B cell (primary cell): ENCODE results near the gene L3MBTL1. TPM values are rescaled to one million over a fixed set of nuclear protein-coding genes. Genes with fewer than 3 reads are reported as not detected.

ENCODE experiments used
- ATAC-seq: fragments of 200-7000 bp; cut with Tn5 transposase; one replicate; pipeline ENCODE4 v1.10.0; 2021; ENCODE audit warnings: low read depth, mild to moderate bottlenecking, moderate number of reproducible peaks, moderate library complexity
- CTCF ChIA-PET: fragments of 350-600 bp; sonication (Branson Sonifier 250); formaldehyde crosslinking; loops from one replicate; lab custom pipeline; 2021; ENCODE audit warnings: antibody characterized with exemption, inconsistent platforms; lab: Charles Lee
- POLR2A ChIA-PET: fragments of 350-600 bp; sonication (Branson Sonifier 250); formaldehyde crosslinking; loops from one replicate; lab custom pipeline; 2021; ENCODE audit warnings: antibody characterized with exemption; lab: Charles Lee
- DNase-seq: peaks from one replicate; pipeline ENCODE4 v3.0.0; 2013
- H2AFZ ChIP-seq: 2 replicates; pipeline ENCODE4 v1.6.1; 2012; ENCODE audit warnings: mild to moderate bottlenecking, low read depth, low read length; ENCODE audit not compliant: insufficient read depth, poor library complexity, severe bottlenecking
- H3K27ac ChIP-seq, 2 donors: 1 replicate in 1 of 2; 2 replicates in 1 of 2; pipeline ENCODE4 v1.5.1; 2012 to 2013; ENCODE audit warnings: low read length in 2 of 2, mild to moderate bottlenecking in 2 of 2, moderate library complexity in 1 of 2
- H3K27me3 ChIP-seq, 4 experiments: fragments of 200-600 bp in 1 of 4; sonication (generic) in 1 of 4; replicated peaks in 1 of 4; 1 replicate in 2 of 4; 2 replicates in 2 of 4; pipeline versions ENCODE4 v1.6.1 to v1.7.0; 2013 to 2016; ENCODE audit warnings: low read length in 3 of 4, mild to moderate bottlenecking in 2 of 4, mixed read lengths in 1 of 4, moderate library complexity in 1 of 4; ENCODE audit not compliant: insufficient read depth in 4 of 4, control insufficient read depth in 3 of 4; ENCODE audit errors: control extremely low read depth in 1 of 4
- H3K36me3 ChIP-seq, 2 experiments: replicated peaks in 1 of 2; 1 replicate in 1 of 2; 2 replicates in 1 of 2; pipeline versions ENCODE4 v1.6.1 to v1.7.1; 2013; ENCODE audit warnings: low read length in 1 of 2; ENCODE audit not compliant: insufficient read depth in 2 of 2, control insufficient read depth in 1 of 2; ENCODE audit errors: control extremely low read depth in 1 of 2, extremely low read depth in 1 of 2
- H3K4me1 ChIP-seq, 2 donors: fragments of 200-600 bp in 1 of 2; sonication (generic) in 1 of 2; 1 replicate in 1 of 2; 2 replicates in 1 of 2; pipeline versions ENCODE4 v1.5.1 to v1.6.1; 2013 to 2017; ENCODE audit warnings: low read length in 2 of 2; ENCODE audit not compliant: control insufficient read depth in 2 of 2, insufficient read depth in 2 of 2
- H3K4me2 ChIP-seq: replicated peaks from 2 replicates; pipeline ENCODE3; 2012; ENCODE audit warnings: mild to moderate bottlenecking, low read depth, low read length; ENCODE audit not compliant: poor library complexity, severe bottlenecking
- H3K4me3 ChIP-seq, 5 experiments: fragments of 200-600 bp in 1 of 5; sonication (generic) in 1 of 5; 1 replicate in 3 of 5; 2 replicates in 2 of 5; pipeline versions ENCODE4 v1.5.1 to v1.7.0; 2011 to 2016; ENCODE audit warnings: low read length in 4 of 5, mild to moderate bottlenecking in 4 of 5, low read depth in 2 of 5, control low read depth in 1 of 5, moderate library complexity in 1 of 5; ENCODE audit not compliant: insufficient read depth in 1 of 5; ENCODE audit errors: control extremely low read depth in 1 of 5, extremely low read depth in 1 of 5
- H3K79me2 ChIP-seq: fragments of 200-600 bp; sonication (generic); one replicate; pipeline ENCODE4 v1.6.0; 2016; ENCODE audit warnings: low read length; ENCODE audit not compliant: control insufficient read depth, insufficient read depth
- H3K9ac ChIP-seq: fragments of 200-600 bp; sonication (generic); 2 replicates; pipeline ENCODE4 v1.6.1; 2017; ENCODE audit warnings: mild to moderate bottlenecking, low read length, moderate library complexity
- H3K9me3 ChIP-seq, 3 donors: one replicate each; pipeline versions ENCODE4 v1.6.1 to v1.7.1; 2013; ENCODE audit warnings: low read length in 2 of 3; ENCODE audit not compliant: control insufficient read depth in 2 of 3, insufficient read depth in 1 of 3; ENCODE audit errors: control extremely low read depth in 1 of 3
- H4K20me1 ChIP-seq: 2 replicates; pipeline ENCODE4 v1.6.0; 2012; ENCODE audit warnings: mild to moderate bottlenecking, low read length; ENCODE audit not compliant: insufficient read depth, control insufficient read depth, poor library complexity, severe bottlenecking
- H3K27ac Mint-ChIP-seq: one replicate; pipeline ENCODE4 v1.8.0; 2021; ENCODE audit warnings: mixed read lengths
- H3K27me3 Mint-ChIP-seq: one replicate; pipeline ENCODE4 v1.8.0; 2021; ENCODE audit warnings: mixed read lengths
- H3K4me1 Mint-ChIP-seq: one replicate; pipeline ENCODE4 v1.8.0; 2021; ENCODE audit warnings: mixed read lengths
- H3K4me3 Mint-ChIP-seq: one replicate; pipeline ENCODE4 v1.8.0; 2021; ENCODE audit warnings: mixed read lengths
- H3K9me3 Mint-ChIP-seq: one replicate; pipeline ENCODE4 v1.8.0; 2022; ENCODE audit warnings: mixed read lengths; ENCODE audit not compliant: insufficient read depth
- CTCF ChIP-seq: fragments of 200-600 bp; IDR thresholded peaks from one replicate; pipeline ENCODE4 v1.8.0; 2022; ENCODE audit warnings: antibody characterized with exemption, mild to moderate bottlenecking
- EZH2 ChIP-seq: IDR thresholded peaks from 2 replicates; pipeline ENCODE4 v1.6.1; 2012; ENCODE audit warnings: borderline replicate concordance, low read depth, mild to moderate bottlenecking, moderate library complexity, low read length; ENCODE audit not compliant: insufficient read depth, poor library complexity, severe bottlenecking
- WGBS: methylation state at CpG from one replicate; pipeline ENCODE4 v1.1.5; 2013; ENCODE audit warnings: missing lambda C conversion rate; ENCODE audit not compliant: insufficient coverage; 5-methylcytosine and 5-hydroxymethylcytosine counted together
- intact Hi-C: fragments of 100-400 bp; cut with micrococcal nuclease; formaldehyde crosslinking; loops from one replicate; pipeline ENCODE4 v1.10.0; 2022
- polyA plus RNA-seq: library from polyadenylated mRNA; depleted of rRNA; stranded (reverse); fragments of >200 nt; gene quantifications from 2 replicates; pipeline ENCODE4 v1.2.3, GENCODE V29; 2012
- total RNA-seq, 2 donors: library from RNA; stranded (reverse); fragments of 120-200 nt in 1 of 2; gene quantifications; 1 replicate in 1 of 2; 2 replicates in 1 of 2; pipeline versions ENCODE4 v1.2.3 to v1.2.4, GENCODE V29; 2013 to 2022

Gene L3MBTL1
- total and polyA plus RNA-seq, 2 donors (not counting 1 experiment from before 2014, with no cell fraction given): 15.6 to 31.4 TPM

- peaks cover 20% of the 10 kb centered on the region for H4K20me1 ChIP-seq
- CTCF ChIA-PET: interaction anchor here (0.9 kb wide), 1 partner anchor 12 kb away, joined by 3 read pairs; no protein-coding TSS in a partner anchor
- WGBS: 75% methylated on average over 2 of the region's 11 CpGs
- no peaks in the 10 kb centered on the region for H3K4me1 ChIP-seq
- H3K79me2 ChIP-seq: no peaks in the 10 kb centered on the region
- H2AFZ ChIP-seq: no peak overlapping the region
- no peak overlapping the region for H3K9ac ChIP-seq
- no peak overlapping the region for H3K4me2 ChIP-seq
- POLR2A ChIA-PET: no interaction called here
- H3K9me3 ChIP-seq: no peaks in the 10 kb centered on the region
- TF ChIP-seq EZH2: no peak
- no peak for TF ChIP-seq CTCF
- no peak overlapping the region for H3K4me3 ChIP-seq
- Mint-ChIP-seq H3K27ac (no peak overlapping the region), H3K4me3 (no peak overlapping the region), H3K9me3 (no peaks in the 10 kb centered on the region), H3K27me3 (no peaks in the 10 kb centered on the region), H3K4me1 (peaks cover 1% of the 10 kb centered on the region)
- intact Hi-C loops: no loop called here
- no peaks in the 10 kb centered on the region for H3K27me3 ChIP-seq
- H3K36me3 ChIP-seq: peaks cover 3 to 6% of the 10 kb centered on the region in 2 experiments
- no peak overlapping the region for H3K27ac ChIP-seq
- DNase-seq (no peak), ATAC-seq (no peak)
These were observed 34.7 kb upstream of the L3MBTL1 start for GRCh38 chr20:43472671-43473380.

GRCh38 chr20:43473381-43473704 is 34.2 kb upstream of the L3MBTL1 start:
- no peak overlapping the region for H3K27ac Mint-ChIP-seq

More at GRCh38 chr20:43473381-43473704, 34.2 kb upstream of the L3MBTL1 start:
- CTCF ChIA-PET: interaction anchor here (0.9 kb wide), 1 partner anchor 12 kb away, joined by 3 read pairs; no protein-coding TSS in a partner anchor
- Histone ChIP-seq H4K20me1 (peaks cover 16% of the 10 kb centered on the region), H3K4me1 (no peaks in the 10 kb centered on the region), H2AFZ (no peak overlapping the region), H3K79me2 (no peaks in the 10 kb centered on the region), H3K9me3 (no peaks in the 10 kb centered on the region), H3K4me3 (no peak overlapping the region), H3K27ac (no peak overlapping the region), H3K36me3 (peaks cover 3 to 6% of the 10 kb centered on the region in 2 experiments), H3K27me3 (no peaks in the 10 kb centered on the region), H3K4me2 (no peak overlapping the region), H3K9ac (no peak overlapping the region)
- H3K4me1 Mint-ChIP-seq: peaks cover 1% of the 10 kb centered on the region
- 100% methylated on average over 3 of the region's 4 CpGs for WGBS
- intact Hi-C loops: no loop called here
- POLR2A ChIA-PET: no interaction called here
- no peak overlapping the region for H3K4me3 Mint-ChIP-seq
- ATAC-seq (no peak), DNase-seq (no peak)
- TF ChIP-seq CTCF (no peak), EZH2 (no peak)
- peaks cover 3% of the 10 kb centered on the region for H3K27me3 Mint-ChIP-seq
- H3K9me3 Mint-ChIP-seq: no peaks in the 10 kb centered on the region
